GM13976 (cell line): Measurements from ENCODE around the gene OSBPL5.

Experiments
- DNase-seq: peaks from one replicate; pipeline ENCODE4 v3.0.0; 2012; ENCODE audit warnings: low spot score
- CTCF ChIP-seq: IDR thresholded peaks from 2 replicates; pipeline ENCODE4 v1.5.1; 2012; ENCODE audit warnings: borderline replicate concordance, mild to moderate bottlenecking; ENCODE audit not compliant: insufficient read depth; ENCODE audit errors: extremely low read depth, missing control alignments, control extremely low read depth
- in situ Hi-C: fragments of 300-500 bp; cut with MboI; formaldehyde crosslinking; loops from one replicate; pipeline ENCODE4 v1.12.0; 2022; ENCODE audit warnings: low sequenced_read_pairs, mixed read lengths, inconsistent platforms; ENCODE audit not compliant: unreplicated experiment

Gene OSBPL5

DNA sequence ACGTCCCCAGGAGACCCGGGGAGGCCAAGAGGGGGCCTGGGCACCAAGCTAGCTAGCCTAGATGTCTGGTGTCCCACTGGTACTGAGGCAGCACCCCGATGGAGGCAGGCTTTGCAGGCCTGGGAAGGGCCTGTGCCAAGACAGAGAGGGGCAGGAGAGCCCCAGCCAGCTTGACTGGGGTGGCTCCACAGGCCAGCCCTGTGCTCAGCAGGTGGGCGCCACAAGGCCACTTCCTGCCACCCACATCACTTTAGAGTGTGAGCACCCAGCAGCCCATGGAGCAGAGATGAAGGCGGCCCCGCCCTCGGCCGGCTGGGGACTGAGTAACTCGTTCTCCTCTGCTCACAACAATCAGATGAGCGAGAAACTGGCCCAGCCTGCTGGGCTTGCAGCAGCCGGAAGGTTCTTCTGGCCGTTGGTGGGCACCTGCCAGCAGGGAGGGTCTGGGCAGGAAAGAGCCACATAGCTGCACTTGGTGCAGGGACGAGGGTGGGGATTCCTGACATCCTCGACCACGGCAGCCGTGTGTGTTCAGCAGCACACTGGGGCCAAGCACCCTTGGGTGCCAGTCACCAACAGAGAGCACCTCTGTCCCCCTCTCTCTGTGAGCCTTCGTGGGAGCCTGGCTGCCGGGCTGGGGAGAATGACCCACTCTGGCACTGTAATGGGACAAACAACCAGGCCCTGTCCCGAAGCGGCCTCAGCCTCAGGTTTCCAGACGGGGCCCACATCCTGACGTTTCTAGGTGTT is 7.6 kb downstream of the OSBPL5 start:
- no peak for TF ChIP-seq CTCF
- DNase-seq, result no peak
- in situ Hi-C loops, result no loop called here

DNA sequence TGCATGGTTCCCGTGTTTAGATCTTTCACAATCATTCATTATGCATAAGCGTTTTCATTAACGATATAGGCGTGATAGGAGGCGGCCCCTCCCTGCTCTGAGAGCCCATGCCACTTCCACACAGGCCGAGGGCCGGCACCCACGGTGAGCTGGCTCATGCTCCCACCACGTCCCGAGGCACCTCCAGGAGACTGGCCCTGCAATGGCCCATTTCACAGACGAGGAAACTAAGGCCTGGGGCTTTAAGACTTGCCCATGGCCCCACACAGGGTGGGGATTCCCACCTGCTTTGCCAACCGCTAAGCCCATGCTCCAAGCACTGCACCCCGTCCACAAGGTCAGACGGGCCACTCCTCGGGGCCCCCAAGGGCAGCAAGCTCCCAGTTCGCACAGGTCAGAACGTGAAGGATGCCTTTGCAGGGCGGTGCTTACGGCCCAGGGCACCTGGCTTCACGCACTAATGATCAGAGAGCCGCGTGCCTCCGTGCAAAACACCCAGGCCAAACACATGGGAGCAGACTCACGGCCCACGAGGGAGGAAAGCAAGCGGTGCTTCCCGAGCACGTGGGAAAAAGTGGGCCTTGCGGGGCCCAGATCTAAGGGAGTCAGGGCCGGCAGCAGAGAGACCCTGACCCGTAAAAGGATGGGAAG is 8.3 kb downstream of the OSBPL5 start:
- in situ Hi-C loops, result no loop called here
- TF ChIP-seq CTCF, result no peak
- no peak for DNase-seq

- TF ChIP-seq CTCF, result no peak
- in situ Hi-C loops, result no loop called here
- no peak for DNase-seq
Measured at GRCh38 chr11:3156282-3156660, 8.8 kb downstream of the OSBPL5 start.

DNA sequence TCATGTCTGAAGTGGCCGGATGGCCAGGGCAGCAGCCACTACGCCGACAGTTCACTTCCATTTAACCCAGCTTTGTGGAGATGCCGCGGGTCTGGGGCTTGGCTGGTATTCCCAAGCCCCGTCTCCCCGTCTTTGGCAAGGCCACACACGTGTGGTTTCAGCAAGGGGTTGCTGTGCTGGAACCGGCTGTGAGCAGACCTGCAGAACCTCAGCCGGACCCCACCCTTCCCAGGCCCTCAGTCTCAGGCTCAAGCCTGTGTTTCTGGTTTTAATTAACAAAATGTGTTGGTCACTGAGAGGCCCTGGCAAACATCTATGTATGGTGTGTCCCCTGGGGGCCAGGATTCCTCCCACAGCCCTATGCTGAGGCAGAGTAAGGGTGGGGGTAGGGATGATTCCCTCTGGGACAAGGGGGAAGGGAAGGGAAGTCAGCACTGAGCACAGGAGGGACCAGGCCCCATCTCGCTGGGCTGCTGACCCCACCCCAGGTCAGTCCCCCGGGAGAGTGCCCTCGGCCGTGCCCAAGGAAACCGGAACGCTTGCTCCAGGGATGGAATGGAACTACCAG is 9.3 kb downstream of the OSBPL5 start:
- in situ Hi-C loops, result no loop called here
- no peak for DNase-seq

GRCh38 chr11:3155216-3155615 is 9.9 kb downstream of the OSBPL5 start:
- no peak for DNase-seq
- TF ChIP-seq CTCF, result no peak
- in situ Hi-C loops, result no loop called here

More for the DNA sequence above, 9.3 kb downstream of the OSBPL5 start:
- no peak for TF ChIP-seq CTCF

DNA sequence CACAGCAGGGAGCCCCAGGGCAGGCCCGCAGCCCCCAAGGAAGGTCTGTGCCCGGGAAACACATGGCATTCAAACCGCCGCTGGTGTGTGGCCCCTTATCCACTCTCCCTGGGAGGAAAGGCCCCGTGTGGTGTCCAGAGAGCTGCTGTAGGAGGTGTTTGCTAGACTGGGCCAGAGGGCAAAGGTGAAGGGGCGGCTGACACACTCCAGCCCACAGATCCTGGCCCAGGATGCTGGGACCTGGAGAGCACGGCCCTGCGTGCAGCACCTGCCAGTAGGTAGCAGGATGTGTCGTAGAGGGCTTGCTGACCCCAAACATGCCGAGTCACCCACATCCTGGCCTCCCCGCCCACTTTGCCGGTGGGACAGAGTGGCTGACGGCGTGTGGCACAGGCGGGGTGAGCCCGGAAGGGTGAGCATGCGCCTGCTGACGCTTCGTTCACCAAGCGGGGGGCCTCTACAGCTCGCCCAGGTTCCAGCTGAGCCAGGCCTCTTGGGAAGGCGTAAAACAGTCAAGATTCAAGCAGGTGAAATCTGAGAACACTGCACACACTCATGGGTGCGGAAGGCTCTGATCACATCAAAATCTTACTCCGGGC is 11.0 kb downstream of the OSBPL5 start:
- in situ Hi-C loops, result no loop called here
- no peak for DNase-seq
- no peak for TF ChIP-seq CTCF
